Upper lobe of left lung (tissue), 6 donors: ENCODE data around the gene RHOB. TPM values are rescaled to one million over a fixed set of nuclear protein-coding genes. Genes with fewer than 3 reads are reported as not detected.

Experiments
- ATAC-seq, 2 donors: fragments of 200-7000 bp; cut with Tn5 transposase; one replicate each; pipeline ENCODE4 v1.9.1; 2022; ENCODE audit warnings: mild to moderate bottlenecking in 2 of 2, moderate library complexity in 2 of 2; ENCODE audit not compliant: low FRiP score in 2 of 2
- DNase-seq, 2 donors: peaks; one replicate each; pipeline ENCODE4 v3.0.0-alpha.2; 2019 to 2020
- H3K27ac ChIP-seq, 4 donors: fragments of 200-600 bp; sonication (generic); one replicate each; pipeline ENCODE4 v1.5.1; 2016 to 2019
- H3K27me3 ChIP-seq, 4 donors: fragments of 200-600 bp; sonication (generic); one replicate each; pipeline ENCODE4 v1.5.1; 2017 to 2019
- H3K36me3 ChIP-seq, 4 donors: fragments of 200-600 bp; sonication (generic); one replicate each; pipeline ENCODE4 v1.5.1; 2016 to 2019
- H3K4me1 ChIP-seq, 4 donors: fragments of 200-600 bp; sonication (generic); one replicate each; pipeline ENCODE4 v1.5.1; 2018 to 2019
- H3K4me3 ChIP-seq, 4 donors: fragments of 200-600 bp; sonication (generic); one replicate each; pipeline ENCODE4 v1.5.1; 2017 to 2019; ENCODE audit warnings: mild to moderate bottlenecking in 2 of 4, moderate library complexity in 1 of 4
- H3K9me3 ChIP-seq, 4 donors: fragments of 200-600 bp; sonication (generic); one replicate each; pipeline ENCODE4 v1.5.1; 2018 to 2019
- EP300 ChIP-seq, 4 donors: sonication (generic); formaldehyde crosslinking; IDR thresholded peaks; one replicate each; pipeline ENCODE4 v1.5.1; 2017; ENCODE audit warnings: antibody characterized with exemption in 4 of 4, control low read depth in 2 of 4
- POLR2A ChIP-seq, 4 donors: fragments of 450-650 bp; IDR thresholded peaks; one replicate each; pipeline ENCODE4 v1.5.1; 2016 to 2017; ENCODE audit warnings: antibody characterized with exemption in 4 of 4, mild to moderate bottlenecking in 2 of 4
- POLR2AphosphoS5 ChIP-seq, 2 donors: sonication (generic); formaldehyde crosslinking; IDR thresholded peaks; one replicate each; pipeline ENCODE4 v1.5.1; 2017; ENCODE audit warnings: antibody characterized with exemption in 2 of 2
- whole genome bisulfite sequencing, 2 donors: methylation state at CpG; one replicate each; pipeline ENCODE4 v1.1.5; 2017 to 2018; 5-methylcytosine and 5-hydroxymethylcytosine counted together
- total RNA-seq, 6 donors: library from RNA; depleted of rRNA in 4 of 6; stranded (reverse); fragments of >200 nt in 4 of 6; gene quantifications; one replicate each; pipeline versions ENCODE4 v1.1.0 to v1.2.1, GENCODE V29; 2016 to 2021
- TF ChIP-seq, protein P1 (sequence below), 6 experiments: fragments of 450-650 bp in 4 of 6; fragments of 200-600 bp in 2 of 6; sonication (generic) in 2 of 6; IDR thresholded peaks; one replicate each; pipeline ENCODE4 v1.5.1; 2016 to 2019; ENCODE audit warnings: antibody characterized with exemption in 6 of 6
- donor health status: DM: no; HTN: no; CAD: no; lungs with moderate emphysema.
- donor health status: DM: no; HTN: yes; CAD: no; lungs with severe emphysema.

RHOB gene
- total RNA-seq, 6 donors from 2014 or later, result 193 to 583 (median 336) TPM

- 31 to 38% methylated on average over 1 of the region's 1 CpG for WGBS, 2 donors
- no peaks in the 10 kb centered on the region for H3K9me3 ChIP-seq
- ATAC-seq (no peak), DNase-seq (no peak)
- H3K27me3 ChIP-seq, result peaks cover 0 to 4% (median 0%) of the 10 kb centered on the region in 4 donors
- peak overlapping the region; percentile 97 to 99 (median 98) for H3K27ac ChIP-seq
- peaks cover 0 to 25% (median 6%) of the 10 kb centered on the region in 4 donors for H3K36me3 ChIP-seq
- H3K4me3 ChIP-seq, result peak overlapping the region; percentile 69 to 96 (median 81)
- TF ChIP-seq POLR2AphosphoS5 (IDR thresholded peaks at IDR 0.05) (no peak), POLR2A (IDR thresholded peaks at IDR 0.05) (no peak), EP300 (IDR thresholded peaks at IDR 0.05) (no peak)
- TF ChIP-seq, protein P1, sequence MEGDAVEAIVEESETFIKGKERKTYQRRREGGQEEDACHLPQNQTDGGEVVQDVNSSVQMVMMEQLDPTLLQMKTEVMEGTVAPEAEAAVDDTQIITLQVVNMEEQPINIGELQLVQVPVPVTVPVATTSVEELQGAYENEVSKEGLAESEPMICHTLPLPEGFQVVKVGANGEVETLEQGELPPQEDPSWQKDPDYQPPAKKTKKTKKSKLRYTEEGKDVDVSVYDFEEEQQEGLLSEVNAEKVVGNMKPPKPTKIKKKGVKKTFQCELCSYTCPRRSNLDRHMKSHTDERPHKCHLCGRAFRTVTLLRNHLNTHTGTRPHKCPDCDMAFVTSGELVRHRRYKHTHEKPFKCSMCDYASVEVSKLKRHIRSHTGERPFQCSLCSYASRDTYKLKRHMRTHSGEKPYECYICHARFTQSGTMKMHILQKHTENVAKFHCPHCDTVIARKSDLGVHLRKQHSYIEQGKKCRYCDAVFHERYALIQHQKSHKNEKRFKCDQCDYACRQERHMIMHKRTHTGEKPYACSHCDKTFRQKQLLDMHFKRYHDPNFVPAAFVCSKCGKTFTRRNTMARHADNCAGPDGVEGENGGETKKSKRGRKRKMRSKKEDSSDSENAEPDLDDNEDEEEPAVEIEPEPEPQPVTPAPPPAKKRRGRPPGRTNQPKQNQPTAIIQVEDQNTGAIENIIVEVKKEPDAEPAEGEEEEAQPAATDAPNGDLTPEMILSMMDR (IDR thresholded peaks at IDR 0.05), result no peak
- peaks cover 18 to 54% (median 38%) of the 10 kb centered on the region in 4 donors for H3K4me1 ChIP-seq
Measured at GRCh38 chr2:20448977-20449306, 2.1 kb downstream of the RHOB start.

- Histone ChIP-seq H3K4me1 (peaks cover 14 to 47% (median 35%) of the 10 kb centered on the region in 4 donors), H3K36me3 (peaks cover 0 to 25% (median 6%) of the 10 kb centered on the region in 4 donors), H3K9me3 (no peaks in the 10 kb centered on the region), H3K4me3 (peak overlapping the region; percentile 14 to 96 (median 73)), H3K27me3 (peaks cover 0 to 4% (median 0%) of the 10 kb centered on the region in 4 donors), H3K27ac (peak overlapping the region; percentile 97 to 99 (median 98))
- ATAC-seq (no peak), DNase-seq (peak in 1 of 2 donors; percentile 20)
- TF ChIP-seq POLR2AphosphoS5 (IDR thresholded peaks at IDR 0.05), result peak; percentile 42 to 50
- TF ChIP-seq, protein P1 (IDR thresholded peaks at IDR 0.05), result no peak
- peak in 1 of 4 donors; percentile 7 for TF ChIP-seq EP300 (IDR thresholded peaks at IDR 0.05)
- TF ChIP-seq POLR2A (IDR thresholded peaks at IDR 0.05), result peak in 1 of 4 donors; percentile 25
- 37 to 39% methylated on average over 7 of the region's 7 CpGs for WGBS, 2 donors
Measured at GRCh38 chr2:20449501-20450200, 2.8 kb downstream of the RHOB start.

GRCh38 chr2:20450201-20450999 lies 3.5 kb downstream of the RHOB start:
- TF ChIP-seq, protein P1 (IDR thresholded peaks at IDR 0.05), result no peak
- TF ChIP-seq EP300 (IDR thresholded peaks at IDR 0.05) (peak in 1 of 4 donors; percentile 19), POLR2AphosphoS5 (IDR thresholded peaks at IDR 0.05) (peak; percentile 35 to 38), POLR2A (IDR thresholded peaks at IDR 0.05) (peak in 2 of 4 donors; percentile 35 to 49)
- WGBS, 2 donors, result 38 to 53% methylated on average over 6 of the region's 6 CpGs
- H3K36me3 ChIP-seq, result peaks cover 0 to 25% (median 6%) of the 10 kb centered on the region in 4 donors
- H3K4me3 ChIP-seq, result peak overlapping the region in 3 of 4 donors; percentile 69 to 96 (median 77)
- H3K9me3 ChIP-seq, result no peaks in the 10 kb centered on the region
- DNase-seq (peak in 1 of 2 donors; percentile 45), ATAC-seq (peak; percentile 12 to 23)
- H3K27me3 ChIP-seq, result peaks cover 0 to 4% (median 0%) of the 10 kb centered on the region in 4 donors
- H3K4me1 ChIP-seq, result peaks cover 9 to 39% (median 30%) of the 10 kb centered on the region in 4 donors
- H3K27ac ChIP-seq, result peak overlapping the region; percentile 97 to 99 (median 98)

DNA sequence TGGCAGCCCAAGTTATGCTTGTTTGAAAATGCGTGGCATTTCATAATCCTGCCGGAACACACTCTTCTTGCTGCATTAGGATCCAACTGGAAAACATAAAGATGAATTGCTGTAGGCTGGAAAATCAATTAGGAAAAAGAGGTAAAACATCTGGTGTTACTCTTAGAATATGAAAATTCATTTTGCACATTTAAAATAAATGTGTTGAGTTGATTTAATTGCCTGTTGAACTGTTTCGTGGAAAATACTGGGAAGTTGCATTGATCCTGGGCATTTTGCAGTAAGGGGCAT lies 4.1 kb downstream of the RHOB start:
- Histone ChIP-seq H3K9me3 (no peaks in the 10 kb centered on the region), H3K4me1 (peaks cover 7 to 37% (median 27%) of the 10 kb centered on the region in 4 donors), H3K27me3 (peaks cover 0 to 4% (median 0%) of the 10 kb centered on the region in 4 donors), H3K27ac (peak overlapping the region; percentile 97 to 99 (median 98)), H3K4me3 (peak overlapping the region in 2 of 4 donors; percentile 77 to 96), H3K36me3 (peaks cover 0 to 25% (median 6%) of the 10 kb centered on the region in 4 donors)
- DNase-seq (no peak), ATAC-seq (no peak)
- 25 to 49% methylated on average over 3 of the region's 3 CpGs for WGBS, 2 donors
- TF ChIP-seq POLR2AphosphoS5 (IDR thresholded peaks at IDR 0.05), result peak in 1 of 2 donors; percentile 8
- TF ChIP-seq, protein P1 (IDR thresholded peaks at IDR 0.05), result no peak
